ENCODE measurements around the gene MAP3K6.

Gene MAP3K6

GRCh38 chr1:27332536-27333281 lies 34.1 kb downstream of the MAP3K6 start:
- no peak overlapping the region for H3K9ac ChIP-seq (ENCODE audit: low read depth, low read length)
- H3K4me1 ChIP-seq (ENCODE audit: insufficient read depth, low read length), result no peaks in the 10 kb centered on the region
- no peaks in the 10 kb centered on the region for H3K9me3 ChIP-seq (ENCODE audit: control insufficient read depth, insufficient read depth, low read length)
- H3K36me3 ChIP-seq (ENCODE audit: insufficient read depth, low read length), result no peaks in the 10 kb centered on the region; the same call in 1 of the 2 replicates

- Histone ChIP-seq H3K9ac (ENCODE audit: low read depth, low read length) (no peak overlapping the region), H3K9me3 (ENCODE audit: control insufficient read depth, insufficient read depth, low read length) (no peaks in the 10 kb centered on the region), H3K4me1 (ENCODE audit: insufficient read depth, low read length) (no peaks in the 10 kb centered on the region), H3K36me3 (ENCODE audit: insufficient read depth, low read length) (no peaks in the 10 kb centered on the region; the same call in 1 of the 2 replicates)
Measured at GRCh38 chr1:27331922-27332321, 34.8 kb downstream of the MAP3K6 start.

- Histone ChIP-seq H3K36me3 (ENCODE audit: insufficient read depth, low read length) (no peaks in the 10 kb centered on the region; the same call in 1 of the 2 replicates), H3K9me3 (ENCODE audit: control insufficient read depth, insufficient read depth, low read length) (no peaks in the 10 kb centered on the region), H3K9ac (ENCODE audit: low read depth, low read length) (no peak overlapping the region), H3K4me1 (ENCODE audit: insufficient read depth, low read length) (no peaks in the 10 kb centered on the region)
Measured at GRCh38 chr1:27331426-27331825, 35.3 kb downstream of the MAP3K6 start.

- Histone ChIP-seq H3K36me3 (ENCODE audit: insufficient read depth, low read length) (peaks cover 3% of the 10 kb centered on the region; the same call in 1 of the 2 replicates), H3K4me1 (ENCODE audit: insufficient read depth, low read length) (no peaks in the 10 kb centered on the region), H3K9ac (ENCODE audit: low read depth, low read length) (no peak overlapping the region), H3K9me3 (ENCODE audit: control insufficient read depth, insufficient read depth, low read length) (no peaks in the 10 kb centered on the region)
Measured at GRCh38 chr1:27330786-27331185, 36.0 kb downstream of the MAP3K6 start.

GRCh38 chr1:27327964-27328363 lies 38.8 kb downstream of the MAP3K6 start:
- no peak overlapping the region for H3K9ac ChIP-seq (ENCODE audit: low read depth, low read length)
- H3K9me3 ChIP-seq (ENCODE audit: control insufficient read depth, insufficient read depth, low read length), result no peaks in the 10 kb centered on the region
- peaks cover 3% of the 10 kb centered on the region; the same call in 1 of the 2 replicates for H3K4me1 ChIP-seq (ENCODE audit: insufficient read depth, low read length)
- peaks cover 4% of the 10 kb centered on the region; the same call in 1 of the 2 replicates for H3K36me3 ChIP-seq (ENCODE audit: insufficient read depth, low read length)

- H3K9ac ChIP-seq (ENCODE audit: low read depth, low read length), result no peak overlapping the region
- H3K4me1 ChIP-seq (ENCODE audit: insufficient read depth, low read length), result peaks cover 3% of the 10 kb centered on the region; the same call in 1 of the 2 replicates
- H3K9me3 ChIP-seq (ENCODE audit: control insufficient read depth, insufficient read depth, low read length), result no peaks in the 10 kb centered on the region
- H3K36me3 ChIP-seq (ENCODE audit: insufficient read depth, low read length), result peaks cover 4% of the 10 kb centered on the region; the same call in 1 of the 2 replicates
Measured at GRCh38 chr1:27325286-27325685, 41.5 kb downstream of the MAP3K6 start.

- H3K9ac ChIP-seq (ENCODE audit: low read depth, low read length), result peak overlapping the region; percentile 87
- H3K9me3 ChIP-seq (ENCODE audit: control insufficient read depth, insufficient read depth, low read length), result no peaks in the 10 kb centered on the region
- peaks cover 12% of the 10 kb centered on the region for H3K4me1 ChIP-seq (ENCODE audit: insufficient read depth, low read length)
- H3K36me3 ChIP-seq (ENCODE audit: insufficient read depth, low read length), result peaks cover 4% of the 10 kb centered on the region; the same call in 1 of the 2 replicates
Measured at GRCh38 chr1:27322569-27323240, 44.1 kb downstream of the MAP3K6 start.

GRCh38 chr1:27321813-27322568 lies 44.8 kb downstream of the MAP3K6 start, which contains the start of gene TMEM222:
Gene TMEM222, plus strand, starts transcription at chr1:27322163. Its CDS starts 35 bp downstream, at chr1:27322198.
- H3K9me3 ChIP-seq (ENCODE audit: control insufficient read depth, insufficient read depth, low read length), result no peaks in the 10 kb centered on the region
- peaks cover 13% of the 10 kb centered on the region for H3K4me1 ChIP-seq (ENCODE audit: insufficient read depth, low read length)
- H3K9ac ChIP-seq (ENCODE audit: low read depth, low read length), result peak within 1 kb of the TSS; percentile 87
- peaks cover 4% of the 10 kb centered on the region; the same call in 1 of the 2 replicates for H3K36me3 ChIP-seq (ENCODE audit: insufficient read depth, low read length)

- H3K4me1 ChIP-seq (ENCODE audit: insufficient read depth, low read length), result peaks cover 13% of the 10 kb centered on the region
- H3K36me3 ChIP-seq (ENCODE audit: insufficient read depth, low read length), result no peaks in the 10 kb centered on the region
- H3K9ac ChIP-seq (ENCODE audit: low read depth, low read length), result no peak overlapping the region; the same call in 1 of the 2 replicates
- H3K9me3 ChIP-seq (ENCODE audit: control insufficient read depth, insufficient read depth, low read length), result no peaks in the 10 kb centered on the region
Measured at GRCh38 chr1:27318596-27318995, 48.2 kb downstream of the MAP3K6 start.

GRCh38 chr1:27318136-27318535 lies 48.6 kb downstream of the MAP3K6 start:
- H3K36me3 ChIP-seq (ENCODE audit: insufficient read depth, low read length), result no peaks in the 10 kb centered on the region
- H3K9ac ChIP-seq (ENCODE audit: low read depth, low read length), result no peak overlapping the region; the same call in 1 of the 2 replicates
- no peaks in the 10 kb centered on the region for H3K9me3 ChIP-seq (ENCODE audit: control insufficient read depth, insufficient read depth, low read length)
- peaks cover 11% of the 10 kb centered on the region for H3K4me1 ChIP-seq (ENCODE audit: insufficient read depth, low read length)

GRCh38 chr1:27316860-27317259 lies 49.9 kb downstream of the MAP3K6 start:
- no peaks in the 10 kb centered on the region for H3K36me3 ChIP-seq (ENCODE audit: insufficient read depth, low read length)
- H3K9me3 ChIP-seq (ENCODE audit: control insufficient read depth, insufficient read depth, low read length), result no peaks in the 10 kb centered on the region
- peaks cover 9% of the 10 kb centered on the region for H3K4me1 ChIP-seq (ENCODE audit: insufficient read depth, low read length)
- H3K9ac ChIP-seq (ENCODE audit: low read depth, low read length), result no peak overlapping the region

- no peaks in the 10 kb centered on the region for H3K36me3 ChIP-seq (ENCODE audit: insufficient read depth, low read length)
- H3K9ac ChIP-seq (ENCODE audit: low read depth, low read length), result no peak overlapping the region
- H3K9me3 ChIP-seq (ENCODE audit: control insufficient read depth, insufficient read depth, low read length), result no peaks in the 10 kb centered on the region
- peaks cover 9% of the 10 kb centered on the region for H3K4me1 ChIP-seq (ENCODE audit: insufficient read depth, low read length)
Measured at GRCh38 chr1:27314737-27315136, 52.0 kb downstream of the MAP3K6 start.

GRCh38 chr1:27314169-27314568 lies 52.6 kb downstream of the MAP3K6 start:
- Histone ChIP-seq H3K36me3 (ENCODE audit: insufficient read depth, low read length) (no peaks in the 10 kb centered on the region), H3K4me1 (ENCODE audit: insufficient read depth, low read length) (peaks cover 9% of the 10 kb centered on the region), H3K9me3 (ENCODE audit: control insufficient read depth, insufficient read depth, low read length) (no peaks in the 10 kb centered on the region), H3K9ac (ENCODE audit: low read depth, low read length) (no peak overlapping the region)

GRCh38 chr1:27307874-27308598 lies 58.7 kb downstream of the MAP3K6 start:
- Histone ChIP-seq H3K4me1 (ENCODE audit: insufficient read depth, low read length) (peaks cover 14% of the 10 kb centered on the region), H3K9me3 (ENCODE audit: control insufficient read depth, insufficient read depth, low read length) (no peaks in the 10 kb centered on the region), H3K9ac (ENCODE audit: low read depth, low read length) (peak overlapping the region; percentile 28; the same call in 1 of the 2 replicates), H3K36me3 (ENCODE audit: insufficient read depth, low read length) (no peaks in the 10 kb centered on the region)

All from ES-I3 (cell line).